T-cell (primary cell): ENCODE data around the gene BABAM2. TPM values are rescaled to one million over a fixed set of nuclear protein-coding genes. Genes with fewer than 3 reads are reported as not detected.

Source experiments
- ATAC-seq, 4 experiments: fragments of 200-7000 bp in 3 of 4; fragments of 150-1000 bp in 1 of 4; cut with Tn5 transposase; replicated peaks in 1 of 4; 1 replicate in 3 of 4; 2 replicates in 1 of 4; pipeline ENCODE4 v1.10.0; 2021; ENCODE audit warnings: moderate library complexity in 3 of 4, mild to moderate bottlenecking in 2 of 4, moderate number of reproducible peaks in 1 of 4
- CTCF ChIA-PET, 2 donors: fragments of 300-600 bp; sonication (Branson Sonifier 250); formaldehyde crosslinking; loops; one replicate each; lab custom pipeline; 2022; ENCODE audit warnings: antibody characterized with exemption in 2 of 2; lab: Charles Lee
- POLR2A ChIA-PET, 2 donors: fragments of 300-600 bp; sonication (Branson Sonifier 250); formaldehyde crosslinking; loops; one replicate each; lab custom pipeline; 2022; ENCODE audit warnings: antibody characterized with exemption in 2 of 2; lab: Charles Lee
- DNase-seq, 35 experiments: peaks; one replicate each; pipeline versions ENCODE4 v3.0.0 to v3.0.0-alpha.2; 2013 to 2023
- H3K27ac ChIP-seq: one replicate; pipeline ENCODE4 v1.5.1; 2013; ENCODE audit warnings: low read length
- H3K27me3 ChIP-seq, 2 experiments: replicated peaks in 1 of 2; 1 replicate in 1 of 2; 2 replicates in 1 of 2; pipeline versions ENCODE4 v1.6.1 to v1.7.0; 2013; ENCODE audit warnings: low read length in 1 of 2, mixed read lengths in 1 of 2; ENCODE audit not compliant: control insufficient read depth in 2 of 2, insufficient read depth in 2 of 2; ENCODE audit errors: extremely low read depth in 1 of 2
- H3K36me3 ChIP-seq, 2 donors: 1 replicate in 1 of 2; 2 replicates in 1 of 2; pipeline versions ENCODE4 v1.6.1 to v1.7.0; 2013; ENCODE audit warnings: low read length in 1 of 2; ENCODE audit not compliant: control insufficient read depth in 2 of 2, insufficient read depth in 1 of 2; ENCODE audit errors: extremely low read depth in 1 of 2
- H3K4me1 ChIP-seq, 2 experiments: 1 replicate in 1 of 2; 2 replicates in 1 of 2; pipeline versions ENCODE4 v1.6.1 to v1.7.0; 2013; ENCODE audit warnings: low read length in 2 of 2, mixed read lengths in 1 of 2; ENCODE audit not compliant: insufficient read depth in 2 of 2, control insufficient read depth in 1 of 2; ENCODE audit errors: extremely low read depth in 1 of 2
- H3K4me3 ChIP-seq, 2 donors: 1 replicate in 1 of 2; 2 replicates in 1 of 2; pipeline versions ENCODE4 v1.5.1 to v1.7.0; 2013; ENCODE audit warnings: mild to moderate bottlenecking in 2 of 2, low read length in 1 of 2, moderate library complexity in 1 of 2; ENCODE audit not compliant: control insufficient read depth in 1 of 2; ENCODE audit errors: extremely low read depth in 1 of 2
- H3K9me3 ChIP-seq: 2 replicates; pipeline ENCODE4 v1.7.0; 2013
- H3K27ac Mint-ChIP-seq, 2 donors: one replicate each; pipeline ENCODE4 v1.8.0; 2020 to 2021; ENCODE audit warnings: mild to moderate bottlenecking in 2 of 2, mixed read lengths in 2 of 2
- H3K27me3 Mint-ChIP-seq, 2 donors: one replicate each; pipeline ENCODE4 v1.8.0; 2021 to 2022; ENCODE audit warnings: mixed read lengths in 2 of 2
- H3K36me3 Mint-ChIP-seq: one replicate; pipeline ENCODE4 v1.8.0; 2021; ENCODE audit warnings: mixed read lengths
- H3K4me1 Mint-ChIP-seq, 3 donors: one replicate each; pipeline ENCODE4 v1.8.0; 2020 to 2022; ENCODE audit warnings: mixed read lengths in 3 of 3, mild to moderate bottlenecking in 1 of 3
- H3K4me3 Mint-ChIP-seq, 3 donors: one replicate each; pipeline ENCODE4 v1.8.0; 2020 to 2022; ENCODE audit warnings: mild to moderate bottlenecking in 3 of 3, mixed read lengths in 3 of 3, moderate library complexity in 3 of 3
- H3K9me3 Mint-ChIP-seq, 3 donors: one replicate each; pipeline ENCODE4 v1.8.0; 2020 to 2022; ENCODE audit warnings: mixed read lengths in 3 of 3
- WGBS: methylation state at CpG from one replicate; pipeline ENCODE4 v1.1.5; 2013; ENCODE audit warnings: missing lambda C conversion rate; ENCODE audit not compliant: insufficient coverage; 5-methylcytosine and 5-hydroxymethylcytosine counted together
- total RNA-seq, 35 experiments: library from RNA in 6 of 35; stranded (reverse) in 6 of 35; fragments of 120-200 nt in 1 of 35; gene quantifications; one replicate each; pipeline versions ENCODE4 v1.2.1 to v1.2.4 and lab custom pipeline; 2013 to 2026

The BABAM2 gene
- total RNA-seq, 5 donors from 2014 or later (not counting 1 experiment from before 2014, with no cell fraction given) = 28.4 to 45.2 (median 37.4) TPM

DNA sequence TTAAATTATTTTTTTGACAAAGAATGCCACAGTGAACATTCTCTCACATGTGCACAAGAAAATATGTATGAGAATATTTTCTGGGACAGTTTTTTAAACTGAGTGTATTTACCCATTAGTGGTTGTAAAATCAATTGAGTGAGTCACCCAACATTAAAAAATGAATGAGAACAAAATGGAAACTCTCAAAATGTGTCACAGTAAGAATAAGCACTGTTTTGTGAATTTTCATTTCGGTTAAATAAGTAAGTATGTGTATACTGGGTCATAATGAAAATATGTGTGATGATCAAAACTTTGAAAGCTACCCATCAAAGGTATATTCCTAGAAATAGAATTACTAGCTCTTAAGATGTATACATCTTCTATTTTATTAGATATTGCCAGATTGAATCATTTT, 11.6 kb downstream of the BABAM2 start:
- H3K4me3 Mint-ChIP-seq = no peak overlapping the region
- H3K9me3 Mint-ChIP-seq = no peaks in the 10 kb centered on the region
- no CpG with 5 or more reads among the region's 1 CpG for WGBS
- no peak for ATAC-seq
- CTCF ChIA-PET = no interaction called here
- Histone ChIP-seq H3K4me3 (no peak overlapping the region), H3K36me3 (peaks cover 0 to 8% of the 10 kb centered on the region in 2 donors), H3K4me1 (no peaks in the 10 kb centered on the region), H3K27me3 (no peaks in the 10 kb centered on the region), H3K27ac (no peak overlapping the region), H3K9me3 (no peaks in the 10 kb centered on the region)
- no peaks in the 10 kb centered on the region for H3K27me3 Mint-ChIP-seq
- H3K4me1 Mint-ChIP-seq = peaks cover 48 to 62% (median 54%) of the 10 kb centered on the region in 3 donors
- no peak for DNase-seq
- POLR2A ChIA-PET = no interaction called here
- H3K36me3 Mint-ChIP-seq = peaks cover 73% of the 10 kb centered on the region
- no peak overlapping the region for H3K27ac Mint-ChIP-seq

DNA sequence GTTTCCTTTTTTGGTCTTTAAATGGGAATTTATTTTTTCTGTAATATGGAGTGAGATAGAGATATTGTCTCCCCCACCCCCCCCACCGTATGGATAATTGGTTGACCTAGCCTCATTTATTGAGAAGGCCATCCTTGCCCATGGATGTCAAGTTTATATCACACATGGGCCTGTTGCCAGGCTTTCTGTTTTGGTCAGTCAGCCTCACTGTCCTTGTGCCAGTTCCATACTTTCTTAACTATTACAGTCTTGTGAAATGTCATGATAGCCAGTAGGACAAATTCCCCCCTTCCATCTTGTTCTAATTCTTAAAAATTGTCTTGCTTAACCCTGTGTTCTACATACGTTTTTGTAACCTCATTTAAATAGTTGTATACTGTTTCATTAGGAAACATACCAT, 12.5 kb downstream of the BABAM2 start:
- Mint-ChIP-seq H3K27ac (no peak overlapping the region), H3K4me3 (no peak overlapping the region), H3K4me1 (peaks cover 39 to 57% (median 50%) of the 10 kb centered on the region in 3 donors), H3K36me3 (peaks cover 70% of the 10 kb centered on the region), H3K27me3 (no peaks in the 10 kb centered on the region), H3K9me3 (no peaks in the 10 kb centered on the region)
- H3K27me3 ChIP-seq = no peaks in the 10 kb centered on the region
- ChIA-PET POLR2A (no interaction called here), CTCF (no interaction called here)
- no peaks in the 10 kb centered on the region for H3K9me3 ChIP-seq
- ATAC-seq (no peak), DNase-seq (no peak)
- H3K36me3 ChIP-seq = peaks cover 0 to 8% of the 10 kb centered on the region in 2 donors
- no peak overlapping the region for H3K4me3 ChIP-seq
- no peak overlapping the region for H3K27ac ChIP-seq
- H3K4me1 ChIP-seq = no peaks in the 10 kb centered on the region
- no CpG with 5 or more reads among the region's 2 CpGs for WGBS

DNA sequence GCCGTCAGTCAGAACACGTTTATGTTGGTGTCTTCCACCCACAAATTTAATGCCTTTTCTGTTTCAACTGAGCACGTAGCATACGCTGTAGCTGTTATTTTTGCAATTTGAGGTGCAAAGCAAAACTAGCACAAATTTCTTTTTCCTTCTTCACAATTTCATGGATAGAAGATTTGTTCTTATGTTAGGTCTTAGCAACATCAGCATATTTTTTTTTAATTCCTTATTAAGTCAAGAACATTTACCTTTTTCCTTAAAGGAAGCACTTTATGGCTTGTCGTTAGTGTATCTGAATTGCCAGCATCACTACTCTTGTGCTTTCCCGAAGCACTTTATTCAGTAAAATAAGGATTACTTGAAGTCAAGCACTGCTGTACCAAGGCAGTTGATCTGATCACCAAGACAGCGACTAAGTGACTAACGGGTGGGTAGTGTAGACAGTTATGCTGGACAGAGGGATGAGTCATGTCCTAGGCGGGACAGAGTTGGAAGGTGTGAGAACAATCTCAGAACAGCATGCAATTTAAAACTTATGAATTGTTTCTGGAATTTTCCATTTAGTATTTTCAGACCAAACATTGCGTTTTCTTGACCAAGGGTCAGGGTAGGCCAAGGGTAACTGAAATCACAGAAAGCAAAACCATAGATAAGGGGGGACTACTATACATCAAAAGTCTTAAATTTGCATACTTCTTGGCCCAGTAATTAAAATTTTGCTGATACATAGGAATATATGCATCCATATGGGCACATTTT, 13.3 kb downstream of the BABAM2 start:
- 89% methylated on average over 6 of the region's 10 CpGs for WGBS
- ATAC-seq = no peak
- H3K36me3 ChIP-seq = peaks cover 0 to under 1% of the 10 kb centered on the region in 2 donors
- no peak overlapping the region for H3K27ac ChIP-seq
- Mint-ChIP-seq H3K4me1 (peaks cover 40 to 56% (median 50%) of the 10 kb centered on the region in 3 donors), H3K27me3 (no peaks in the 10 kb centered on the region), H3K27ac (no peak overlapping the region), H3K4me3 (no peak overlapping the region), H3K36me3 (peaks cover 69% of the 10 kb centered on the region), H3K9me3 (no peaks in the 10 kb centered on the region)
- ChIA-PET CTCF (no interaction called here), POLR2A (interaction anchor here in 1 of 2 donors (0.6 kb wide), 1 partner anchor 49 kb away, joined by 4 read pairs; no protein-coding TSS in a partner anchor)
- H3K27me3 ChIP-seq = no peaks in the 10 kb centered on the region
- H3K9me3 ChIP-seq = no peaks in the 10 kb centered on the region
- H3K4me3 ChIP-seq = no peak overlapping the region
- H3K4me1 ChIP-seq = no peaks in the 10 kb centered on the region
- no peak for DNase-seq

DNA sequence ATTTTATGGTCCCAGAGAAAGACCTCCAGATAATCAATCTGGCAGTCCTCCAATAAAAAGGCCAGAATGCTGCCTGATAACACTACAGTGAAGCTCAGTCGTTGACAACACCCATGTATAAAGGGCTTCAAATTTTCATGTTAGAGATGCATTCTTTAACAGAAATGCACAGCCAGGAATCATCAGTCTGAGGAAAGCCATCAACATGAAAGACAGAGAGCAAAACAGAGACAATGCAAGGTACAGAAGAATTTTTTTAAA, 13.8 kb downstream of the BABAM2 start:
- H3K9me3 ChIP-seq = no peaks in the 10 kb centered on the region
- no peak overlapping the region for H3K4me3 ChIP-seq
- DNase-seq (no peak), ATAC-seq (no peak)
- Mint-ChIP-seq H3K27me3 (no peaks in the 10 kb centered on the region), H3K27ac (no peak overlapping the region), H3K36me3 (peaks cover 67% of the 10 kb centered on the region), H3K4me1 (peaks cover 40 to 58% (median 52%) of the 10 kb centered on the region in 3 donors), H3K9me3 (no peaks in the 10 kb centered on the region), H3K4me3 (no peak overlapping the region)
- no peaks in the 10 kb centered on the region for H3K27me3 ChIP-seq
- ChIA-PET CTCF (no interaction called here), POLR2A (interaction anchor here in 1 of 2 donors (0.6 kb wide), 1 partner anchor 50 kb away, joined by 4 read pairs; no protein-coding TSS in a partner anchor)
- no peaks in the 10 kb centered on the region for H3K4me1 ChIP-seq
- no CpG with 5 or more reads among the region's 1 CpG for WGBS
- no peak overlapping the region for H3K27ac ChIP-seq
- H3K36me3 ChIP-seq = no peaks in the 10 kb centered on the region

DNA sequence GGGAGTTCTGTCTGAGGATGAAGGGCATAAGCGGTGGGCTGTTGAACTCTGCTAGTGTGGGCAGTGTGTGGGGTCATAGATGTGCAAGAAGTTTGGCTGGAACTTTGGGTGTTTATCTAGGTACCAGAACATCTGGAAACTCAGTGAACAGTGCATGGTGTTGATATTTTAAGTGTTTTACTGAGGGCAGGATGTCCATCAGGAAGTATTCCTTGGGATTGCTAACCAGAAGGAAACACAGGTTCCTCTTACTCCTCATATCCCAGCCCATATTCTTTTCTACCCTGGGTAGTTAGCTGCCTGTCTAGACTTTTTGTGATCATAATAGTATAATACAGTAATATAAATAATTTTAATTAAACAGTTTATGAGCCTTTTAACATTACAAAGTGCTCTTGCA, 15.5 kb downstream of the BABAM2 start:
- Histone ChIP-seq H3K36me3 (no peaks in the 10 kb centered on the region), H3K9me3 (no peaks in the 10 kb centered on the region), H3K4me1 (no peaks in the 10 kb centered on the region), H3K27me3 (no peaks in the 10 kb centered on the region), H3K4me3 (no peak overlapping the region), H3K27ac (no peak overlapping the region)
- no peak overlapping the region for H3K27ac Mint-ChIP-seq
- CTCF ChIA-PET = no interaction called here
- no peak overlapping the region for H3K4me3 Mint-ChIP-seq
- H3K27me3 Mint-ChIP-seq = no peaks in the 10 kb centered on the region
- H3K9me3 Mint-ChIP-seq = no peaks in the 10 kb centered on the region
- POLR2A ChIA-PET = no interaction called here
- no peak for DNase-seq
- H3K4me1 Mint-ChIP-seq = peaks cover 44 to 56% (median 53%) of the 10 kb centered on the region in 3 donors
- peaks cover 65% of the 10 kb centered on the region for H3K36me3 Mint-ChIP-seq
- no peak for ATAC-seq
- WGBS = 100% methylated on average over 1 of the region's 1 CpG

DNA sequence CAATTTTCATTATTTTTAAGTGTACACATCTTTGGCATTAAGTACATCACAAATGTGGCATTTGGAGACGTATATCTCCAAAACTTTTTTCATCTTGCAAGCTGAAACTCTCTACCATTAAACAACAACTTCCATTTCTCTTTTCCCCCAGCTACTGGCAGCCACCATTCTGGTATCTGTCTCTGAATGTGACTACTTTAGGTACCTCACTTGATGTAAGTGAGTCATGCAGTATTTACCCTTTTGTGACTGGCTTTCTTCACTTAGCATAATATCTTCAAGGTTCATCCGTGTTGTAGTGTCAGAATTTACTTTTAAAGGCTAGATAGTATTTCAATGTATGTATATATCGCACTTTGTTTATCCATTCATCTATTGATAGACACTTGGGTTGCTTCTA, 17.0 kb downstream of the BABAM2 start:
- Histone ChIP-seq H3K9me3 (no peaks in the 10 kb centered on the region), H3K4me3 (no peak overlapping the region), H3K4me1 (no peaks in the 10 kb centered on the region), H3K36me3 (no peaks in the 10 kb centered on the region), H3K27me3 (no peaks in the 10 kb centered on the region), H3K27ac (no peak overlapping the region)
- DNase-seq (no peak), ATAC-seq (no peak)
- H3K9me3 Mint-ChIP-seq = no peaks in the 10 kb centered on the region
- no peak overlapping the region for H3K27ac Mint-ChIP-seq
- no CpG with 5 or more reads among the region's 3 CpGs for WGBS
- peaks cover 62% of the 10 kb centered on the region for H3K36me3 Mint-ChIP-seq
- no peaks in the 10 kb centered on the region for H3K27me3 Mint-ChIP-seq
- POLR2A ChIA-PET = interaction anchor here in 1 of 2 donors (0.5 to 0.6 kb wide), 2 partner anchors 63 to 119 kb away, joined by 3 read pairs; no protein-coding TSS in a partner anchor
- CTCF ChIA-PET = no interaction called here
- H3K4me3 Mint-ChIP-seq = no peak overlapping the region
- peaks cover 45 to 51% (median 49%) of the 10 kb centered on the region in 3 donors for H3K4me1 Mint-ChIP-seq
